ENCODE results near the gene MPZ. TPM values are rescaled to one million over a fixed set of nuclear protein-coding genes. Genes with fewer than 3 reads are reported as not detected.

MPZ gene
- total RNA-seq, 1 donor from 2014 or later, result 16.4 TPM

GRCh38 chr1:161287482-161288054 is 22.2 kb downstream of the MPZ start:
- peaks cover 1% of the 10 kb centered on the region for H3K9me3 Mint-ChIP-seq (ENCODE audit: unreplicated experiment)
- no peak overlapping the region for H3K27ac Mint-ChIP-seq (ENCODE audit: unreplicated experiment)
- no peak for TF ChIP-seq CTCF (IDR thresholded peaks at IDR 0.05; ENCODE audit: partially characterized antibody, unreplicated experiment)
- H3K4me1 Mint-ChIP-seq (ENCODE audit: low read depth, unreplicated experiment), result peaks cover 4% of the 10 kb centered on the region
- no peak for DNase-seq
- no peak overlapping the region for H3K4me3 Mint-ChIP-seq (ENCODE audit: unreplicated experiment)
- H3K36me3 Mint-ChIP-seq (ENCODE audit: unreplicated experiment), result peaks cover 8% of the 10 kb centered on the region
- H3K27me3 Mint-ChIP-seq (ENCODE audit: unreplicated experiment), result no peaks in the 10 kb centered on the region

GRCh38 chr1:161285521-161285920 is 24.2 kb downstream of the MPZ start:
- Mint-ChIP-seq H3K27me3 (ENCODE audit: unreplicated experiment) (no peaks in the 10 kb centered on the region), H3K9me3 (ENCODE audit: unreplicated experiment) (peaks cover under 1% of the 10 kb centered on the region), H3K36me3 (ENCODE audit: unreplicated experiment) (peaks cover 11% of the 10 kb centered on the region), H3K27ac (ENCODE audit: unreplicated experiment) (peak overlapping the region; percentile 1), H3K4me3 (ENCODE audit: unreplicated experiment) (no peak overlapping the region), H3K4me1 (ENCODE audit: low read depth, unreplicated experiment) (peaks cover 4% of the 10 kb centered on the region)
- DNase-seq, result no peak
- TF ChIP-seq CTCF (IDR thresholded peaks at IDR 0.05; ENCODE audit: partially characterized antibody, unreplicated experiment), result no peak

- Mint-ChIP-seq H3K4me1 (ENCODE audit: low read depth, unreplicated experiment) (peaks cover 4% of the 10 kb centered on the region), H3K4me3 (ENCODE audit: unreplicated experiment) (no peak overlapping the region), H3K36me3 (ENCODE audit: unreplicated experiment) (peaks cover 11% of the 10 kb centered on the region), H3K27ac (ENCODE audit: unreplicated experiment) (no peak overlapping the region), H3K9me3 (ENCODE audit: unreplicated experiment) (no peaks in the 10 kb centered on the region), H3K27me3 (ENCODE audit: unreplicated experiment) (no peaks in the 10 kb centered on the region)
- no peak for TF ChIP-seq CTCF (IDR thresholded peaks at IDR 0.05; ENCODE audit: partially characterized antibody, unreplicated experiment)
- DNase-seq, result no peak
These were observed 24.7 kb downstream of the MPZ start for GRCh38 chr1:161285113-161285512.

GRCh38 chr1:161282991-161283390 is 26.8 kb downstream of the MPZ start:
- H3K4me3 Mint-ChIP-seq (ENCODE audit: unreplicated experiment), result no peak overlapping the region
- no peaks in the 10 kb centered on the region for H3K27me3 Mint-ChIP-seq (ENCODE audit: unreplicated experiment)
- H3K4me1 Mint-ChIP-seq (ENCODE audit: low read depth, unreplicated experiment), result peaks cover 4% of the 10 kb centered on the region
- no peak for DNase-seq
- TF ChIP-seq CTCF (IDR thresholded peaks at IDR 0.05; ENCODE audit: partially characterized antibody, unreplicated experiment), result no peak
- H3K27ac Mint-ChIP-seq (ENCODE audit: unreplicated experiment), result no peak overlapping the region
- peaks cover 11% of the 10 kb centered on the region for H3K36me3 Mint-ChIP-seq (ENCODE audit: unreplicated experiment)
- H3K9me3 Mint-ChIP-seq (ENCODE audit: unreplicated experiment), result no peaks in the 10 kb centered on the region

GRCh38 chr1:161274874-161275273 is 34.9 kb downstream of the MPZ start:
- no peak for TF ChIP-seq CTCF (IDR thresholded peaks at IDR 0.05; ENCODE audit: partially characterized antibody, unreplicated experiment)

More at GRCh38 chr1:161274874-161275273, 34.9 kb downstream of the MPZ start:
- peak; percentile 52 for DNase-seq
- H3K27ac Mint-ChIP-seq (ENCODE audit: unreplicated experiment), result peak overlapping the region; percentile 52
- H3K36me3 Mint-ChIP-seq (ENCODE audit: unreplicated experiment), result no peaks in the 10 kb centered on the region
- peaks cover 12% of the 10 kb centered on the region for H3K4me1 Mint-ChIP-seq (ENCODE audit: low read depth, unreplicated experiment)
- no peaks in the 10 kb centered on the region for H3K27me3 Mint-ChIP-seq (ENCODE audit: unreplicated experiment)
- no peak overlapping the region for H3K4me3 Mint-ChIP-seq (ENCODE audit: unreplicated experiment)
- H3K9me3 Mint-ChIP-seq (ENCODE audit: unreplicated experiment), result no peaks in the 10 kb centered on the region
